ENCODE results near the gene SPRED2. TPM values are rescaled to one million over a fixed set of nuclear protein-coding genes. Genes with fewer than 3 reads are reported as not detected.

Gene SPRED2, protein sequence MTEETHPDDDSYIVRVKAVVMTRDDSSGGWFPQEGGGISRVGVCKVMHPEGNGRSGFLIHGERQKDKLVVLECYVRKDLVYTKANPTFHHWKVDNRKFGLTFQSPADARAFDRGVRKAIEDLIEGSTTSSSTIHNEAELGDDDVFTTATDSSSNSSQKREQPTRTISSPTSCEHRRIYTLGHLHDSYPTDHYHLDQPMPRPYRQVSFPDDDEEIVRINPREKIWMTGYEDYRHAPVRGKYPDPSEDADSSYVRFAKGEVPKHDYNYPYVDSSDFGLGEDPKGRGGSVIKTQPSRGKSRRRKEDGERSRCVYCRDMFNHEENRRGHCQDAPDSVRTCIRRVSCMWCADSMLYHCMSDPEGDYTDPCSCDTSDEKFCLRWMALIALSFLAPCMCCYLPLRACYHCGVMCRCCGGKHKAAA
- total RNA-seq, result 14.7 and 16.4 TPM in 2 replicates

DNA sequence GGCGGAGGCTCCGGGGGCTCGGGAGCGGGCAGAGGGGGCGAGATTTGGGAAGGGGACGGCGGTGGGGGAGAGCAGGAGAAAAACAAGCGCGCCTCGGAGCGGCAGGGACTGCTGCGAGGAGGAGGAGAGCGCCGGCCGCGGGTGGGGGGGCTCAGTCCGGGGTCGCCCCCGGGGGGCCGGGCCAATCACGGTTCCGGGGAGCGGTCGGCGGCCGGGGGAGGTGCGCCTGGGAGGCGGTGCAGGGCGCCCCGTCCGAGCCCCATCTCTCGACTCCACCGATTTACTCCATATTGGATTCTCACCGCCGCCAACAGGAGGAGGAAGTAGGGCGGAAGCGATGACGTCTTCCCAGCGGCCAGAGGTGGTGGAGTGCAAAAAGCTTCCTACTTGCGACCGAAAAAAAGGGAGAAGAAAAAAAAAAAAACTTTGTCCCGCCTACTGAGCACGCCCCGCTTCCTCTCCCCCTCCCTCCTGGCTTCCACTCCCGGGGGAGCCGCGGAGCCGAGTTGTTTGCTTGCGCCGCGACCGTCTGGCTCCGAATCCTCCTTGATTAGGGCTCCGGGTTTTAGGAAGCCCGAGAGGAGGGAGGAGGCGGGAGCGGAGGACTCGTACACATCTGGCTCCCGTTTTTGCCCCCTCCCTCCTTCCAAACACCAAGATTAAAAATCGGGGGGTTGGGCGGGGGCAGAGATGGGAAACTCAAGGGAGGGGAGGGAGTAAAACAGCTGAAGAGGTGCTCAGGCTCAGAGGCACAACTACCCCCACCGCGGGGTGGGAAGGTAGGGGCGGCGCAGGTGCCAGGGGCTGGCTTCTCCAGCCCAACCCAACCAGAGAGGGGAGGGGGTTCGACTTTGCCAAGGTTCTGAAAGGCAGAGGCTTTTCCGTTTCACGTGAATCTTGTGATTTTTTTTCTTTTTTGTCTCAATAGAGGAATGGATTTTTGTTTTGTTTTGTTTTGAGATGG lies at the start of gene SPRED2:
TSS of gene SPRED2 (minus strand) at position 373 of the 964 bp plus-strand sequence. CDS start 612 bp downstream, outside the sequence.

Other genes with a start within 250 kb of the SPRED2 start
- 78.3 and 85.3 TPM in 2 replicates for gene ACTR2, start 204.8 kb downstream of the SPRED2 start, total RNA-seq